H1 (cell line): ENCODE data around the gene KCTD15. TPM values are rescaled to one million over a fixed set of nuclear protein-coding genes. Genes with fewer than 3 reads are reported as not detected.

Experiments
- CTCF ChIA-PET: fragments of 300-600 bp; sonication (Branson Sonifier 250); formaldehyde crosslinking; loops from one replicate; lab custom pipeline; 2021; ENCODE audit not compliant: partially characterized antibody; lab: Charles Lee
- POLR2A ChIA-PET: fragments of 300-600 bp; sonication (Branson Sonifier 250); formaldehyde crosslinking; loops from one replicate; lab custom pipeline; 2021; ENCODE audit warnings: inconsistent platforms; ENCODE audit not compliant: partially characterized antibody; lab: Charles Lee
- DNase-seq, 2 experiments: peaks; one replicate each; pipeline versions ENCODE4 v3.0.0 to v3.0.0-alpha.2; 2010 to 2022; ENCODE audit warnings: low spot score in 2 of 2, low read depth in 1 of 2, mixed read lengths in 1 of 2
- FAIRE-seq: peaks from 2 replicates; lab custom pipeline; 2011; peaks lifted over from hg19 to GRCh38; lab: Jason Lieb, UNC
- H2AFZ ChIP-seq: 2 replicates; pipeline ENCODE4 v1.8.1; 2012; ENCODE audit warnings: low read length, inconsistent platforms
- H2AK5ac ChIP-seq: 2 replicates; pipeline ENCODE4 v1.6.1; 2013; ENCODE audit warnings: low read depth, low read length
- H2BK120ac ChIP-seq: replicated peaks from 2 replicates; pipeline ENCODE3; 2013; ENCODE audit warnings: low read depth, low read length, inconsistent platforms
- H2BK12ac ChIP-seq: 2 replicates; pipeline ENCODE4 v1.6.1; 2013; ENCODE audit warnings: low read depth, low read length
- H2BK15ac ChIP-seq: 2 replicates; pipeline ENCODE4 v1.6.1; 2013; ENCODE audit warnings: low read length
- H2BK20ac ChIP-seq: 2 replicates; pipeline ENCODE4 v1.6.1; 2013; ENCODE audit warnings: low read length
- H2BK5ac ChIP-seq: 2 replicates; pipeline ENCODE4 v1.6.1; 2013; ENCODE audit warnings: low read depth, low read length
- H3K14ac ChIP-seq: 2 replicates; pipeline ENCODE4 v1.6.1; 2013; ENCODE audit warnings: inconsistent platforms; ENCODE audit not compliant: insufficient read length
- H3K18ac ChIP-seq: 2 replicates; pipeline ENCODE4 v1.6.1; 2013; ENCODE audit warnings: low read length; ENCODE audit errors: extremely low read depth
- H3K23ac ChIP-seq: 2 replicates; pipeline ENCODE4 v1.6.1; 2013; ENCODE audit warnings: inconsistent platforms; ENCODE audit not compliant: insufficient read length
- H3K23me2 ChIP-seq: 2 replicates; pipeline ENCODE4 v1.6.1; 2013; ENCODE audit warnings: low read depth, low read length
- H3K27ac ChIP-seq: 2 replicates; pipeline ENCODE4 v1.6.1; 2011; ENCODE audit warnings: low read depth, low read length, inconsistent platforms
- H3K27me3 ChIP-seq, 4 experiments: replicated peaks in 1 of 4; 1 replicate in 1 of 4; 2 replicates in 3 of 4; pipeline versions ENCODE4 v1.6.1 to v1.8.1; 2011 to 2013; ENCODE audit warnings: low read length in 3 of 4, mild to moderate bottlenecking in 3 of 4, inconsistent platforms in 2 of 4, mixed read lengths in 2 of 4, moderate library complexity in 1 of 4; ENCODE audit not compliant: control insufficient read depth in 3 of 4, insufficient read depth in 3 of 4; ENCODE audit errors: extremely low read depth in 1 of 4
- H3K36me3 ChIP-seq, 4 experiments: 2 replicates each; pipeline versions ENCODE4 v1.6.1 to v1.8.1; 2011 to 2013; ENCODE audit warnings: mild to moderate bottlenecking in 4 of 4, low read length in 3 of 4, moderate library complexity in 2 of 4, control low read depth in 1 of 4, inconsistent platforms in 1 of 4; ENCODE audit not compliant: insufficient read depth in 4 of 4, control insufficient read depth in 2 of 4
- H3K4ac ChIP-seq: replicated peaks from 2 replicates; pipeline ENCODE3; 2013; ENCODE audit warnings: low read length, low read depth, mixed read lengths, inconsistent platforms; ENCODE audit not compliant: insufficient read length
- H3K4me1 ChIP-seq, 4 experiments: replicated peaks in 1 of 4; 1 replicate in 1 of 4; 2 replicates in 3 of 4; pipeline versions ENCODE4 v1.6.1 to v1.8.1; 2011 to 2013; ENCODE audit warnings: low read length in 3 of 4, inconsistent platforms in 2 of 4, mixed read lengths in 1 of 4; ENCODE audit not compliant: insufficient read depth in 4 of 4, control insufficient read depth in 3 of 4
- H3K4me2 ChIP-seq, 2 experiments: 2 replicates each; pipeline versions ENCODE4 v1.6.1 to v1.8.1; 2011 to 2013; ENCODE audit warnings: low read depth in 2 of 2, low read length in 2 of 2, control low read depth in 1 of 2, inconsistent platforms in 1 of 2, mild to moderate bottlenecking in 1 of 2; ENCODE audit not compliant: insufficient read depth in 1 of 2
- H3K4me3 ChIP-seq, 4 experiments: fragments of 200-600, 300-600 bp in 1 of 4; sonication (generic), shearing (Covaris generic), sonication (Bioruptor Twin) in 1 of 4; 2 replicates each; pipeline versions ENCODE4 v1.5.1 to v1.8.1; 2011 to 2016; ENCODE audit warnings: low read length in 4 of 4, low read depth in 3 of 4, control low read depth in 2 of 4, inconsistent platforms in 2 of 4, mild to moderate bottlenecking in 2 of 4, mixed read lengths in 1 of 4, moderate library complexity in 1 of 4; ENCODE audit not compliant: insufficient read depth in 2 of 4; ENCODE audit errors: extremely low read depth in 1 of 4
- H3K56ac ChIP-seq: replicated peaks from 2 replicates; pipeline ENCODE3; 2013; ENCODE audit warnings: low read depth, mild to moderate bottlenecking, mixed read lengths, low read length, inconsistent platforms; ENCODE audit not compliant: insufficient read length
- H3K79me1 ChIP-seq: 2 replicates; pipeline ENCODE4 v1.6.1; 2013; ENCODE audit warnings: low read depth, low read length, control low read depth
- H3K79me2 ChIP-seq, 2 experiments: 2 replicates each; pipeline versions ENCODE4 v1.6.1 to v1.8.1; 2012 to 2013; ENCODE audit warnings: low read length in 2 of 2, mild to moderate bottlenecking in 2 of 2, inconsistent platforms in 1 of 2; ENCODE audit not compliant: insufficient read depth in 2 of 2, control insufficient read depth in 1 of 2
- H3K9ac ChIP-seq, 4 experiments: replicated peaks in 1 of 4; 1 replicate in 1 of 4; 2 replicates in 3 of 4; pipeline versions ENCODE4 v1.6.1 to v1.8.1; 2011 to 2013; ENCODE audit warnings: low read depth in 3 of 4, low read length in 3 of 4, control low read depth in 2 of 4, mild to moderate bottlenecking in 2 of 4, moderate library complexity in 2 of 4, inconsistent platforms in 1 of 4; ENCODE audit errors: extremely low read depth in 1 of 4
- H3K9me3 ChIP-seq, 2 experiments: 2 replicates each; pipeline versions ENCODE4 v1.6.1 to v1.8.1; 2012 to 2013; ENCODE audit warnings: mild to moderate bottlenecking in 2 of 2, moderate library complexity in 2 of 2, control low read depth in 1 of 2, inconsistent platforms in 1 of 2, low read depth in 1 of 2, low read length in 1 of 2, mixed read lengths in 1 of 2; ENCODE audit not compliant: insufficient read depth in 2 of 2
- H4K20me1 ChIP-seq, 2 experiments: replicated peaks in 1 of 2; 2 replicates each; pipeline versions ENCODE3 to v1.8.1; 2011 to 2013; ENCODE audit warnings: inconsistent platforms in 2 of 2, low read length in 2 of 2, mild to moderate bottlenecking in 1 of 2; ENCODE audit not compliant: insufficient read depth in 2 of 2, control insufficient read depth in 1 of 2
- H4K5ac ChIP-seq: 2 replicates; pipeline ENCODE4 v1.6.1; 2013; ENCODE audit warnings: low read length, low read depth, mixed read lengths, inconsistent platforms; ENCODE audit not compliant: insufficient read length
- H4K8ac ChIP-seq: 2 replicates; pipeline ENCODE4 v1.8.0; 2013; ENCODE audit warnings: mild to moderate bottlenecking, moderate library complexity, low read length, inconsistent platforms; ENCODE audit not compliant: insufficient read depth; ENCODE audit errors: extremely low read depth
- H4K91ac ChIP-seq: replicated peaks from 2 replicates; pipeline ENCODE3; 2013; ENCODE audit warnings: low read length, mixed read lengths, inconsistent platforms; ENCODE audit not compliant: insufficient read length
- POLR2AphosphoS5 ChIP-seq: IDR thresholded peaks from 2 replicates; pipeline ENCODE4 v1.6.1; 2011; ENCODE audit warnings: low read depth, low read length
- RAD21 ChIP-seq, 2 experiments: IDR thresholded peaks in 1 of 2; conservative IDR thresholded peaks in 1 of 2; 2 replicates each; pipeline ENCODE4 v1.6.1; 2011; ENCODE audit warnings: low read depth in 2 of 2, low read length in 2 of 2, improper control_type of control experiment in 1 of 2, inconsistent platforms in 1 of 2, mild to moderate bottlenecking in 1 of 2, moderate library complexity in 1 of 2
- WGBS, 2 experiments: shearing (Covaris generic) in 1 of 2; methylation state at CpG; one replicate each; pipeline versions ENCODE4 v1.1.6 to v1.1.7; 2013 to 2015; ENCODE audit warnings: low lambda C conversion rate in 2 of 2, mixed read lengths in 2 of 2, inconsistent platforms in 1 of 2, low coverage in 1 of 2, missing lambda C conversion rate in 1 of 2; ENCODE audit not compliant: insufficient replicate concordance in 2 of 2, insufficient coverage in 1 of 2, insufficient read length in 1 of 2; ENCODE audit errors: extremely low coverage in 1 of 2, missing lambda C conversion rate in 1 of 2; 5-methylcytosine and 5-hydroxymethylcytosine counted together
- polyA plus RNA-seq, 7 experiments: library from polyadenylated mRNA; depleted of rRNA in 3 of 7; stranded (reverse) in 5 of 7; unstranded in 2 of 7; fragments of >200 nt in 5 of 7; fragments of 200-250 nt in 2 of 7; gene quantifications; 1 replicate in 5 of 7; 2 replicates in 1 of 7; 4 replicates in 1 of 7; pipeline versions ENCODE4 v1.2.1 to v1.2.3, GENCODE V29; 2011 to 2013; ENCODE audit warnings: missing spikeins in 2 of 7, mixed read lengths in 2 of 7
- total RNA-seq: library from RNA; stranded (reverse); fragmentation: NEBNext Ultra II Directional; extraction: Animal tissue kit (Norgen Biotek cat#: 25700); gene quantifications from 2 replicates; pipeline ENCODE4 v1.2.1, GENCODE V29; 2021

The KCTD15 gene
- total and polyA plus RNA-seq, 2 of the 8 experiments (the other 6 are each of a cell fraction or from before 2014, with no cell fraction given) = 25.1 to 27.0 TPM

- H3K4me3 ChIP-seq = no peak overlapping the region
- no peak for DNase-seq
Observed at GRCh38 chr19:33749619-33750175, 47.0 kb upstream of the KCTD15 start.

More at GRCh38 chr19:33749619-33750175, 47.0 kb upstream of the KCTD15 start:
- Histone ChIP-seq H3K9me3 (no peaks in the 10 kb centered on the region), H2BK20ac (no peak overlapping the region), H2BK120ac (no peak overlapping the region), H4K91ac (no peak overlapping the region), H3K79me2 (no peaks in the 10 kb centered on the region), H3K36me3 (no peaks in the 10 kb centered on the region), H2BK5ac (0 out of 2 replicates have a peak overlapping the region, but pooled peaks have one; percentile 16), H2BK12ac (no peak overlapping the region), H3K4me2 (no peak overlapping the region), H2AFZ (no peak overlapping the region), H2BK15ac (no peak overlapping the region), H3K23ac (no peak overlapping the region), H3K4ac (no peak overlapping the region), H4K8ac (no peak overlapping the region), H2AK5ac (no peak overlapping the region), H3K27ac (no peak overlapping the region), H3K27me3 (no peaks in the 10 kb centered on the region; a peak in 1 of 7 replicates), H3K56ac (no peak overlapping the region), H3K23me2 (no peaks in the 10 kb centered on the region; the same call in 1 of the 2 replicates), H3K4me1 (no peaks in the 10 kb centered on the region; a peak in 1 of 7 replicates), H3K9ac (no peak overlapping the region), H4K20me1 (no peaks in the 10 kb centered on the region), H3K14ac (no peak overlapping the region), H4K5ac (no peak overlapping the region), H3K18ac (no peak overlapping the region), H3K79me1 (no peaks in the 10 kb centered on the region)
- 93% methylated on average over 11 of the region's 12 CpGs; no CpG with 5 or more reads in 1 of the 2 experiments for WGBS, 2 experiments
- ChIA-PET POLR2A (no interaction called here), CTCF (interaction anchor here (1.1 to 2.8 kb wide), 4 partner anchors 18 to 333 kb away, joined by 3 to 7 read pairs (median 4); no protein-coding TSS in a partner anchor)
- TF ChIP-seq RAD21 (IDR thresholded peaks at IDR 0.05 in 1 of 2, conservative IDR thresholded peaks at IDR 0.05 in 1 of 2; ENCODE audit: low read depth in 2 of 2, low read length in 2 of 2) (no peak), POLR2AphosphoS5 (no peak)
- FAIRE-seq = no peak
